Testis (tissue), 3 donors: ENCODE results near the gene KCNJ14. TPM values are rescaled to one million over a fixed set of nuclear protein-coding genes. Genes with fewer than 3 reads are reported as not detected.
A peak's percentile ranks its signal among the peaks of the same experiment; 100 is the strongest.

Source experiments
- DNase-seq: peaks from one replicate; pipeline ENCODE4 v3.0.0-alpha.2; 2019
- H3K27ac ChIP-seq, 2 donors: fragments of 200-600 bp; sonication (generic); one replicate each; pipeline ENCODE4 v1.5.1; 2019
- H3K27me3 ChIP-seq: fragments of 200-600 bp; sonication (generic); one replicate; pipeline ENCODE4 v1.5.1; 2019
- H3K36me3 ChIP-seq: fragments of 200-600 bp; sonication (generic); one replicate; pipeline ENCODE4 v1.5.1; 2017; ENCODE audit warnings: low read depth; ENCODE audit errors: missing control alignments
- H3K4me1 ChIP-seq: fragments of 200-600 bp; sonication (generic); one replicate; pipeline ENCODE4 v1.5.1; 2019
- H3K4me3 ChIP-seq, 2 donors: fragments of 200-600 bp; sonication (generic); one replicate each; pipeline ENCODE4 v1.5.1; 2017 to 2019
- H3K9me3 ChIP-seq: fragments of 200-600 bp; sonication (generic); one replicate; pipeline ENCODE4 v1.5.1; 2017
- CTCF ChIP-seq, 3 experiments: fragments of 450-650 bp in 2 of 3; fragments of 200-600 bp in 1 of 3; sonication (generic) in 1 of 3; IDR thresholded peaks; one replicate each; pipeline ENCODE4 v1.5.1; 2016 to 2019; ENCODE audit warnings: antibody characterized with exemption in 3 of 3, mild to moderate bottlenecking in 2 of 3, moderate library complexity in 1 of 3
- POLR2A ChIP-seq: fragments of 450-650 bp; IDR thresholded peaks from one replicate; pipeline ENCODE4 v1.6.1; 2017; ENCODE audit warnings: antibody characterized with exemption, mild to moderate bottlenecking, moderate library complexity
- WGBS, 2 donors: methylation state at CpG; one replicate each; pipeline ENCODE4 v1.1.5; 2018; 5-methylcytosine and 5-hydroxymethylcytosine counted together
- intact Hi-C: fragments of 100-400 bp; cut with DNase I; formaldehyde crosslinking; loops from one replicate; pipeline ENCODE4 v1.15.1; 2023; ENCODE audit warnings: low total_unique reads
- polyA plus RNA-seq: library from polyadenylated mRNA; stranded (reverse); fragments of 350-450 nt; fragmentation: Illumina TruSeq; extraction: RNeasy Lipid Tissue Mini Kit (QIAGEN cat#74804); gene quantifications from one replicate; pipeline ENCODE4 v1.2.3, GENCODE V29; 2014; ENCODE audit warnings: low read depth, low replicate concordance; ENCODE audit not compliant: insufficient read depth
- total RNA-seq, 2 donors: library from RNA; depleted of rRNA; stranded (reverse); fragments of >200 nt; gene quantifications; one replicate each; pipeline ENCODE4 v1.2.3, GENCODE V29; 2016

The KCNJ14 gene
- total and polyA plus RNA-seq, 3 donors from 2014 or later = 0.66 to 2.2 (median 1.6) TPM

- DNase-seq = no peak
- peak overlapping the region; percentile 80 to 92 for H3K4me3 ChIP-seq
- peak overlapping the region in 1 of 2 donors; percentile 94 for H3K27ac ChIP-seq
- H3K9me3 ChIP-seq = no peaks in the 10 kb centered on the region
- intact Hi-C loops = no loop called here
- WGBS, 2 donors = 53 to 67% methylated on average over 7 of the region's 7 CpGs
- no peaks in the 10 kb centered on the region for H3K36me3 ChIP-seq
- TF ChIP-seq POLR2A (no peak), CTCF (IDR thresholded peaks at IDR 0.05) (no peak)
- peaks cover 17% of the 10 kb centered on the region for H3K4me1 ChIP-seq
- H3K27me3 ChIP-seq = no peaks in the 10 kb centered on the region
Measured at GRCh38 chr19:48446579-48446978, 8.8 kb upstream of the KCNJ14 start.

GRCh38 chr19:48448563-48448962, 6.8 kb upstream of the KCNJ14 start:
- intact Hi-C loops = no loop called here
- no peak for TF ChIP-seq POLR2A
- no peaks in the 10 kb centered on the region for H3K9me3 ChIP-seq
- H3K36me3 ChIP-seq = no peaks in the 10 kb centered on the region
- no peak overlapping the region for H3K4me3 ChIP-seq
- H3K4me1 ChIP-seq = peaks cover 17% of the 10 kb centered on the region
- no peak overlapping the region for H3K27ac ChIP-seq
- no peak for DNase-seq
- H3K27me3 ChIP-seq = no peaks in the 10 kb centered on the region
- 91 to 98% methylated on average over 4 of the region's 4 CpGs for WGBS, 2 donors

GRCh38 chr19:48450441-48450840, 4.9 kb upstream of the KCNJ14 start:
- 91 to 92% methylated on average over 17 to 18 of the region's 23 CpGs for WGBS, 2 donors
- no peaks in the 10 kb centered on the region for H3K36me3 ChIP-seq
- TF ChIP-seq POLR2A (no peak), CTCF (IDR thresholded peaks at IDR 0.05) (no peak)
- no peaks in the 10 kb centered on the region for H3K27me3 ChIP-seq
- H3K4me3 ChIP-seq = no peak overlapping the region
- no peaks in the 10 kb centered on the region for H3K9me3 ChIP-seq
- peaks cover 6% of the 10 kb centered on the region for H3K4me1 ChIP-seq
- H3K27ac ChIP-seq = no peak overlapping the region
- intact Hi-C loops = no loop called here
- DNase-seq = no peak

GRCh38 chr19:48450863-48451262, 4.5 kb upstream of the KCNJ14 start:
- Histone ChIP-seq H3K4me1 (peaks cover 6% of the 10 kb centered on the region), H3K4me3 (no peak overlapping the region), H3K36me3 (no peaks in the 10 kb centered on the region), H3K27ac (no peak overlapping the region), H3K9me3 (no peaks in the 10 kb centered on the region), H3K27me3 (no peaks in the 10 kb centered on the region)
- TF ChIP-seq CTCF (IDR thresholded peaks at IDR 0.05) (no peak), POLR2A (no peak)
- DNase-seq = no peak
- intact Hi-C loops = no loop called here
- WGBS, 2 donors = 93 to 94% methylated on average over 13 to 15 of the region's 15 CpGs

GRCh38 chr19:48451624-48452023, 3.8 kb upstream of the KCNJ14 start:
- Histone ChIP-seq H3K36me3 (no peaks in the 10 kb centered on the region), H3K4me1 (peaks cover 1% of the 10 kb centered on the region), H3K4me3 (no peak overlapping the region), H3K27ac (no peak overlapping the region), H3K9me3 (no peaks in the 10 kb centered on the region), H3K27me3 (no peaks in the 10 kb centered on the region)
- TF ChIP-seq CTCF (IDR thresholded peaks at IDR 0.05) (no peak), POLR2A (no peak)
- WGBS, 2 donors = 91 to 93% methylated on average over 10 to 12 of the region's 12 CpGs
- DNase-seq = no peak
- intact Hi-C loops = no loop called here
